LHCN-M2 (cell line): Measurements from ENCODE around the gene KLHL25. TPM values are rescaled to one million over a fixed set of nuclear protein-coding genes. Genes with fewer than 3 reads are reported as not detected.

ENCODE experiments used
- DNase-seq: peaks from one replicate; pipeline ENCODE4 v3.0.0-alpha.2; 2012; ENCODE audit warnings: low read depth
- total RNA-seq: library from RNA; depleted of rRNA; stranded (reverse); fragments of >200 nt; gene quantifications from 2 replicates; pipeline ENCODE4 v1.2.3, GENCODE V29; 2014

KLHL25 gene
- total RNA-seq, 1 experiment from 2014 or later: 5.2 TPM

GRCh38 chr15:85718271-85718971, 76.3 kb downstream of the KLHL25 start:
- DNase-seq: no peak

- DNase-seq: no peak
These were observed 77.5 kb downstream of the KLHL25 start for GRCh38 chr15:85717212-85717611.

GRCh38 chr15:85716261-85716660, 78.5 kb downstream of the KLHL25 start:
- DNase-seq: no peak

- no peak for DNase-seq
These were observed 83.0 kb downstream of the KLHL25 start for GRCh38 chr15:85711580-85712192.

- no peak for DNase-seq
These were observed 84.3 kb downstream of the KLHL25 start for GRCh38 chr15:85710340-85710842.
